AG10803 (cell line): Measurements from ENCODE around the gene C5orf47.
A peak's percentile ranks its signal among the peaks of the same experiment; 100 is the strongest.

ENCODE experiments used
- DNase-seq: peaks from one replicate; pipeline ENCODE4 v3.0.0; 2010; ENCODE audit warnings: low read depth
- H3K4me3 ChIP-seq: 2 replicates; pipeline ENCODE4 v1.5.1; 2011; ENCODE audit warnings: mild to moderate bottlenecking, low read length, control low read depth
- TF ChIP-seq, protein P1 (sequence below): conservative IDR thresholded peaks from 2 replicates; pipeline ENCODE4 v1.5.1; 2011; ENCODE audit warnings: mild to moderate bottlenecking, low read length, control low read depth, inconsistent platforms

Gene C5orf47

DNA sequence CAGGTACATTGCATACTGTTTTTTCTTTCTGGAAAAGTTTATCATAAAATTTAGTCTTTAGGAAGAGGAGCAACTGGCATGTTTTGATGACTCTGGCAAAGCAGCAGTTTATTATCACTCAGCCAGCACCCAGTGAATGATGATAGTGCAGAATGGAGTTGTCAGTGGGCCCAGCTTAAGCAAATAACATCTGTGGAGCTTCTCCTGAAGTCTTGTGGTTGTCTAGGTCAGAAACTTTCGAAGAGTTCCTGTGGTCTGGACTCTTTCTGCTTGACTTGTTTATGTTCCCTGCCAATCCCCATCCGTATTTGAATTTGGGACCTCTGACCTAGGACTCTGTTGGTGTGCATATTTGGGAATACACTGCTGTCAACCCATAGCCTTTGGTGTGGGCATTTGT, 38.1 kb upstream of the C5orf47 start:
- no peak for DNase-seq
- TF ChIP-seq, protein P1, sequence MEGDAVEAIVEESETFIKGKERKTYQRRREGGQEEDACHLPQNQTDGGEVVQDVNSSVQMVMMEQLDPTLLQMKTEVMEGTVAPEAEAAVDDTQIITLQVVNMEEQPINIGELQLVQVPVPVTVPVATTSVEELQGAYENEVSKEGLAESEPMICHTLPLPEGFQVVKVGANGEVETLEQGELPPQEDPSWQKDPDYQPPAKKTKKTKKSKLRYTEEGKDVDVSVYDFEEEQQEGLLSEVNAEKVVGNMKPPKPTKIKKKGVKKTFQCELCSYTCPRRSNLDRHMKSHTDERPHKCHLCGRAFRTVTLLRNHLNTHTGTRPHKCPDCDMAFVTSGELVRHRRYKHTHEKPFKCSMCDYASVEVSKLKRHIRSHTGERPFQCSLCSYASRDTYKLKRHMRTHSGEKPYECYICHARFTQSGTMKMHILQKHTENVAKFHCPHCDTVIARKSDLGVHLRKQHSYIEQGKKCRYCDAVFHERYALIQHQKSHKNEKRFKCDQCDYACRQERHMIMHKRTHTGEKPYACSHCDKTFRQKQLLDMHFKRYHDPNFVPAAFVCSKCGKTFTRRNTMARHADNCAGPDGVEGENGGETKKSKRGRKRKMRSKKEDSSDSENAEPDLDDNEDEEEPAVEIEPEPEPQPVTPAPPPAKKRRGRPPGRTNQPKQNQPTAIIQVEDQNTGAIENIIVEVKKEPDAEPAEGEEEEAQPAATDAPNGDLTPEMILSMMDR: no peak
- H3K4me3 ChIP-seq: no peak overlapping the region

DNA sequence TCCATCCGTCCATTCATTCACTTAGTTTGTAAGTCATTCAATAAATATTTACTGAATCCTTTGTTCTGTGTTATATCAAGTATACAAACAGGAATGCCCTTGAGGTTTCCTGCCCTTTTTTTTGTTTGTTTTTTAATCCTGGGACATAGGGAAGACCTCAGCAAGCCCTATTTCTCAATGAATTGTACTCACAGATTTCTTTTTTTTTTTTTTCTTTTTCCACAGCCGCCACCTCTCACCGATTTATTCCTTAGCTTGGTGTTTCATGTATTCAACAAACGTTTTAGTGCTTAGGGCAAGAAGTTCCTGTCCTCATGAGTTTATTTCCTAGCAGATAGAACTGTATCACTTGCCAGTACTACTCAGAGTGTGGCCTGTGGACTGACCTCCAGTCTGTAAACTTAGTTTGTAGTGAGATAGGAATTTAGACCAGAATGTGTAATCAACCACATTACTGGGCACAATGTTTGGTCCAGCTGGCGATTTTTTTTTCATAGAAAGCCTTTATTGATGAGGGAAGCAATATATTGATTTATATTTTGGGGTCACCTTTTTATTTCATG, 35.4 kb upstream of the C5orf47 start:
- H3K4me3 ChIP-seq: no peak overlapping the region
- TF ChIP-seq, protein P1: no peak
- peak; percentile 49 for DNase-seq

DNA sequence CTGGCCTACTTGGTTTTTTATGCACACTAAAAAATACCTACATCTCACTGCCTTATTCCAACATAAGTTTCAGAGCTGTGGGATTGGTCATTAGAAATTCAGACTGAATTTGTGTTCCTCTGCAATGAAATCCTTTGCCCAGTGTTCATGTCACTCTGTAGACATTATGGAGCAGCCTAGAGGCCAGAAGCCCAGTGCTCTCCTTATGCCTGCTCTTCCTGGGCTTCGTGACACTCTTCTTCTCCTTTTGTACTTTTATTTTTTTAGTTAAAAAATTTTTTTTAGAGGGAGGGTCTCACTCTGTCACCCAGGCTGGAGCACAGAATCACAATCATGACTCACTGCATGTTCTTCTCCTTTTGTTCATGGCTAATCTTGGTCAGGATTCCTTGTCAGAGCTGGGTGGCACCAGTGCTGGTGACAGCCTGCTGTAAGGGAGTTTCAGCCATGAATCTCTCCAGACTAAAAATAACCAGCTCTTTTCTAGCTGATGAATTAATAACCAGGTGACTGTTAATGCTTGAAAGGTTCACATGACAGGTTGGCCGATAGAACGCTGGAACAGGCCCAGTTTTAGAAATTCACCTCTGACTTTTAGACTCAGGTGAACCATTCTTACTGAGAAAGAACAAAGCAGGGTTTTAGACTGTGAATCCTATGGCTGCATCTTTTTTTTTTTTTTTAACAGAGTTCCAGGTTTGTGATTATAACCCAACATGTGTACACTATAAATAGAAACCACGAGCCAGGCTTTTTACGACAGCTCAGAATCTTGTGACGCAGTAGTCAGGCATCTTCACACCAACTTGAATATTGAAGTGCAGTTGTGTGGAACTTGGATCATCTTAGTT, 34.1 kb upstream of the C5orf47 start:
- no peak overlapping the region for H3K4me3 ChIP-seq
- TF ChIP-seq, protein P1: no peak
- DNase-seq: peak; percentile 66

DNA sequence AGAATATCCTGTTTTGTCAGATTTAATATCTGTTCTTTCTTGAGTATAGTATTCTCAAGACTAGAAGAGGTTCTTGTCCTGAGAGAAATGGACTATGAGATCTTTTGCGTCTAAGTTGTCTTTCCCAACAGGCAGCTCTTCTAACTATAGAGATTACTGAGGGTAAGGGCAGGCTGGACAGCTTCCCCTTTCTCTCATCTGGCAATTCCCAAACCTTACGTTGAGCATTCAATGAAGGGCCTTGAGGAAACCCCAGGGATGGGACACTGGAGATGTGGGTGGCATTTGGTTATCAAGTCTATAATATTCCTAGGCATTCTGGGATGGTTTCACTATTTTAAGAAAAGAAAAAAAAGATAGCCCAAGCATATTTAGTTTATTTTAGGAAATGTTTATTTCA, 28.0 kb upstream of the C5orf47 start:
- DNase-seq: no peak
- H3K4me3 ChIP-seq: no peak overlapping the region
- TF ChIP-seq, protein P1: no peak

DNA sequence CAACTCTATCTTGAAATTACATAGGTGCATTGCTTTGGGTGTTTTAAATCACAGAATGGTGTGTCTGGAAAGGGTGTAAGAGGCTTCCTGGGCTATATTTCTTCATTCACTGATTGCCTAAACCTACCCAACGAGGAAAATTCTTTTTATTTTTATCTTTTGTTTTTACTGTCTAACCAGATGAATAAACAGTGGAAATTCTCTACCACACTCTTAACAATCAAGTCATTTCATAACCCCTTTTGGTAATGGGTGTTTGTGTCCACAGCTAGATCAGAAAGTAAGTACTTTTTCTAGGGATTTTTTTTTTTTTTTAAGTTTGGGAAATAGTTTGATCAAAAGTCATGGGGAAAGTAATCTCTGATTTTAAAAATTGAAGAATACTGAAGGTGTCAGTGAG, 27.6 kb upstream of the C5orf47 start:
- TF ChIP-seq, protein P1: no peak
- DNase-seq: no peak
- H3K4me3 ChIP-seq: no peak overlapping the region

DNA sequence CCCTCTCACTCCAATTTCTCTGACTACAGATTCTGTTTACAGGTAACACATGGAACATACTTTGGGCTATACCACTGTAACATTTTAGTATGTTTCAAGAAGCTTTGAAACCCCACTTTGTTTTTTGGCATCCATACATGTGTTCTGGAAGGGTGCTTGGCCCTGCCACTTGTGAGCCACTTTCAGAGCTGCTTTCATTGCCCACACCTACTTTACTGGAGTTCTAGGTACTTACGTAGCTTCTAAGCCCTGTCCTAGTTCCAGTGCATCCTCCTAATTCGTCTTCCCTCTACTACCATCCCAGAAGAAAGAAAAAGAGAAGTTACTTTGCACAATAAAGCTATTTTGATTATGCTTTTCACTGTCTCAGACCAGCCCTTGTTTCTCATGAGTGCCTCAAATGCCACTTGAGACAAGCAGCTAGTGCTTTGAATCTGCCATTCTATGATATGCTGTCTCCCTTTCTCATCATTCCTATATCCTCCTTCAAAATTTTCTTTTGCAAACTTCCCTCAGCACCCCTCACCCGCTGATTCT, 26.5 kb upstream of the C5orf47 start:
- TF ChIP-seq, protein P1: no peak
- DNase-seq: no peak
- H3K4me3 ChIP-seq: no peak overlapping the region
